HG02763 (cell line): Measurements from ENCODE around the gene DSTYK.
"Not testable (repeated sequence)": the region's sequence is repeated elsewhere in the genome, so short reads cannot be mapped to it uniquely, and the experiment has no call there.

ENCODE experiments used
- ATAC-seq: cut with Tn5 transposase; IDR thresholded peaks from one replicate; pipeline ENCODE4 v1.9.1; 2021; ENCODE audit warnings: mild to moderate bottlenecking, moderate library complexity; ENCODE audit not compliant: unreplicated experiment

DSTYK gene

DNA sequence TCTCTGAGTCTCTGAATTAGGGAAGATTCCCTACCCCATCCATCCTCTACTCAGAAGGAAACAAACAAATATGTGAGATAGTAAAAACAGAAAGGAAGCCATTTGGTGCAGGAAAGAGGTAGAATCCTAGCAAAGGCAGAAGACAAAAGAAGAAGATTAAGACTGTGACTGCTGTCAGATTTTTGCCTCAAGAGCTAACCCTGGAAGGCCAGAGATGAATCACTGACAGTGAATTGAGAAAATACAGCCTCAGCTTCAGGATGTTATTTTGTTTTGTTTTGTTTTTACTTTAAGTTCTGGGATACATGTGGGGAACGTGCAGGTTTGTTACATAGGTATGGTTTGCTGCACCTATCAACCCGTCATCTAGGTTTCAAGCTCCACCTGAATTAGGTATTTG lies 31.7 kb downstream of the DSTYK start:
- ATAC-seq: no peak

GRCh38 chr1:205172729-205173366 lies 38.7 kb downstream of the DSTYK start:
- ATAC-seq: no peak

- ATAC-seq: no peak
These were observed 40.1 kb downstream of the DSTYK start for GRCh38 chr1:205171369-205171768.

- no peak for ATAC-seq
These were observed 40.8 kb downstream of the DSTYK start for GRCh38 chr1:205170532-205171269.

DNA sequence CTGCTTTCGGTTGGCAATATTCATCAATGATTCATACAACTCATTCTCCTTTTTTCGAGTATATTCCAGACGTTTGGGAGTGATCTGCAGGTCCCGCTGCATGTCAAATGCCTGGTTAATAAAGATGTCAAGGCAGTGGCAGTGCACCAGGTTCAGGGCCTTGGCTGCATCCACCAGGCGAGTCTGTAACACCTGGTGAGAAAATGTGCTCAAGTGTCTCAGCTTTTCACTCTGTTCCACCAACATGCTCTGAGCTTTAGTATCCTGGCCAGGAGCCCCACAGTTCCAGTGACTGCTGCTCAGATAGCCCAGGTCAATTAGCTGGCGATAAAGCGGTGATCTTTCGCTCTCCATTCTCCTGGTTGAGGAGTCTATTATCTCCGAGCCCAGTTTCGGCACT lies 42.3 kb downstream of the DSTYK start:
- ATAC-seq: no peak

DNA sequence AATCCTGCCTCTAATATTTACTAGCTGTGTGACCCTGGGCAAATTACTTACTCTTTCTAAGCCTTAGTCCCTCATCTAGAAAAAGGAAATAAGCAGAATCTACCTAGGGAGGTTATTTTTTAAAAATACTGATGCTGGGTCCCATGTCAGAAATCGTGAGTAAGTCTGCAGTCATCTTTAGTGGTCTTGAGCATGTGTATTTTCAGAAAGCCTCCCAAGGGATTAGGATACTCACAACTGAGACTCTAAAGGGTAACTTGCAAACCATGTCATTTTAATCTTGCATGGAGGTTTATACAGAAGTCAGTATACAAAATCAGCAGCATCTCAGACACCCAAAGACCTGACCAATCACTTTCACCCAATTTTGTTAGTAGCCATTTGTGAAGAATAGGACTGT lies 43.2 kb downstream of the DSTYK start:
- no peak for ATAC-seq

- ATAC-seq: no peak
These were observed 49.2 kb downstream of the DSTYK start for GRCh38 chr1:205162301-205162700.

- no peak for ATAC-seq
These were observed 50.4 kb downstream of the DSTYK start for GRCh38 chr1:205161076-205161475.

DNA sequence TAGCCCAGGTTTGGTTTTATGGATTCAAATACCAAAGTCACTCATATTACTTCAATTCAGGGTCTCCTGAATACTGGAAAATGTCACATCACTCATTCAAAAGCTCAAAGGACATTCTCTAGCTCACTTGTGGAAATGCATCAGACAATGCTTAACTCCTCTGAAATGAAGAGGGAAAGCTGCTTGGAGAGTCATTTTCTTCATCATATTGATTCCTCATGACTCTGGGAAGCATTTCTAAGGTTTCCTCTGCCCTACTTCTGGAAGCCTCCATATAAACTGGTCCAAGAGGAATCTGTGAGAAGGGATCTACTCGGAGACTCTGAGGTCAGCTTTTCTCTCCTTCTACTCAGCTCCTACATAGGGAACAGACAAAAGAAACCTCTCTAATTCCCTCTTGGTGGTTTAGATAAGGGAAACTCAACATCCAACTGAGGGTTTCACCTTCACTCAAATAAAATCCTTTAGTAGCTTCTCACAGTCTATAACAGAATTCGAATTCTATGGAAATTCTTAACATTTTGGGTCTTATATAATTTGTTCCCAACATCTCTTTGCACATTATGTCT lies 53.4 kb downstream of the DSTYK start:
- ATAC-seq: no peak

- ATAC-seq: not testable (repeated sequence)
These were observed 55.7 kb downstream of the DSTYK start for GRCh38 chr1:205155665-205156377.

DNA sequence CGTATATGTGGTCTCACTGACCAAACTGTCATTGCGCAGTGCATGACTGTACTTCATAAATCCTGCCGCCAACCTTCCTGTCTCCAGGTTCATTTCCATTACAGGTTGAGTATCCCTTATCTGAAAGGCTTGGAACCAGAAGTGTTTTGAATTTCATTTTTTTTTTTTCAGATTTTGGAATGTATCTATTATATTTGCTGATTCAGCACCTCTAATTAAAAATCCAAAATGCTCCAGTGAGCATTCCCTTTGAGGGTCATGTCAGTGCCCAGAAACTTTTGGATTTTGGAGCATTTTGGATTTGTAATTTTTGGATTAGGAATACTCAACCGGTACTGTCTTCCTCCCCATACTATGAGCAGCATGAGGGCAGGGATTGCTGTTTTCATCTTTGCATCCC lies 59.0 kb downstream of the DSTYK start:
- ATAC-seq: no peak

DNA sequence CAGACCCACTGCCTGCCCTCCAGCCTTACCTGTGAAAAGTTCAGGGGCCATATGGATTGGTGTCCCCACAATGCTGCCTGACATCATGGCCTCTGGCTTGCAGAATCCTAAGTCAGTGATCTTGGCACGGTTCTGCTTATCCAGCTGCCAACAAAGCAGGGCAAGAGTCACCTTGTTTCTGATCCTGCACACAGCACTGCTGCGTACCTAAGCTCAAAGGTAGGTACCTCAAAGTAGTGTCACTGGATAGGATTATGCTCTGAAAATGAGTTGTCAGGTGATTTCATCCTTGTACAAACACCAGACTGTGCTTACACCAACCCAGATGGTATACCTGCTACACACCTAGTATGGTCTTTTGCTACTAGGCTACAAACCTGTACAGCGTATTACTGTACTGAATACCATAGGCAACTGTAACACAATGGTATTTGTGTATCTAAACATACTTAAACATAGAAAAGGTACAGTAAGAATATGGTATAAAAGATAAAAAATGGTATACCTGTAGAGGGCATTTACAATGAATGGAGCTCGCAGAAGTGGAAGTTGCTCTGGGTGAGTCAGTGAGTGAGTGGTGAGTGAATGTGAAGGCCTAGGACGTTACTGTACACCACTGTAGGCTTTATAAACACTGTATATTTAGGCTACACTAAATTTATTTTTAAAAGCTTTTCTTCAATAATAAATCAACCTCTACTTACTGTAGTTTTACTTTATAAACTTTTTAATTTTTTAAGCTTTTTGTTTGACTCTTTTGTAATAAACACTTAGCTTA lies 60.7 kb downstream of the DSTYK start:
- ATAC-seq: no peak

- no peak for ATAC-seq
These were observed 64.2 kb downstream of the DSTYK start for GRCh38 chr1:205147191-205147835.

- ATAC-seq: no peak
These were observed 66.8 kb downstream of the DSTYK start for GRCh38 chr1:205144751-205145150.

GRCh38 chr1:205144046-205144720 lies 67.3 kb downstream of the DSTYK start:
- no peak for ATAC-seq

DNA sequence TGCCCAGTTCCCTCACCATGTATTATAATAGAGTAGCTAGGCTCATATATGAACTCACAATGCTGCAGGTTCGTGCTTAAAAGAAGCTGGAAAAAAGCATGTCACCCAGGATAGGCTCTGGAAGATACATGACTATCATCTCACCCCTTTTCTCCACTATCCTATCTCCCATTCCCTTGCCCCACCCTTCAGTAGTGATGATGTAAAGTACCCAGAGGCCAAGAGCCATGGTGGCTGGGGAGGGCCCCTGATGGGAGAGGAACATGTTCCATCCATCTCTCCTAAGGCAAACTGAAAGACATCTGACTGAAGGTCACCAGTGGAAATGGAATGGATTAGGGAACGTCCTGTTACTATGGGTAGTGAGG lies 69.4 kb downstream of the DSTYK start:
- no peak for ATAC-seq

GRCh38 chr1:205141236-205142101 lies 70.0 kb downstream of the DSTYK start:
- no peak for ATAC-seq

- ATAC-seq: no peak
These were observed 71.4 kb downstream of the DSTYK start for GRCh38 chr1:205140113-205140512.

DNA sequence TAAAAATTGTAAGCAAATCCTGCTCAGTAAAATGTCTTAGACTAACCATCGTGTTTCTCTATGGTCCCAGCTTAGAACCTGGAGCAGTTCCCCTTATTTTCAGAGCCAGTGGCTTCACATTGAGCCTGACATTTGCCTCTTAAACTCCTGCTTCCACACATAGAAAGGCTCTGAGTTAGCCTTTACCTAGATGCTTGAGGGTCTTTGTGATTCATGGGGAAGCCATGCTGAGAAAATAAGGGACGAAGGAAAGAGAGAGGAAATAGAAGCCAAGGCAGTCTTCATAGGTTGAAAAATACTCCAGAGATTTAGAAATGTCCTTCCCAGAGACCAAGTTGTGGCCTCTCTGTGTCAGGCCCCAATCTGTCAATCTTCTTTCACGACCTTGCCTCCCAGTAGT lies 73.6 kb downstream of the DSTYK start:
- no peak for ATAC-seq
